Hepatocyte (in vitro differentiated cells): ENCODE results near the gene ARSA. TPM values are rescaled to one million over a fixed set of nuclear protein-coding genes. Genes with fewer than 3 reads are reported as not detected.

Source experiments
- DNase-seq: peaks from one replicate; pipeline ENCODE4 v3.0.0-alpha.2; 2016; ENCODE audit warnings: low spot score
- H2AFZ ChIP-seq: fragments of 200-600 bp; sonication (generic); 2 replicates; pipeline ENCODE4 v1.6.0; 2016; ENCODE audit warnings: antibody characterized with exemption, mild to moderate bottlenecking
- H3K27ac ChIP-seq: fragments of 200-600 bp; sonication (generic); 2 replicates; pipeline ENCODE4 v1.5.1; 2016; ENCODE audit warnings: mild to moderate bottlenecking
- H3K27me3 ChIP-seq: fragments of 200-600 bp; sonication (generic); 2 replicates; pipeline ENCODE4 v1.6.1; 2016
- H3K36me3 ChIP-seq: fragments of 200-600 bp; sonication (generic); replicated peaks from 2 replicates; pipeline ENCODE4 v1.5.1; 2016; ENCODE audit warnings: low read depth; ENCODE audit not compliant: insufficient read depth
- H3K4me1 ChIP-seq: fragments of 200-600 bp; sonication (generic); 2 replicates; pipeline ENCODE4 v1.5.1; 2016; ENCODE audit warnings: mild to moderate bottlenecking, moderate library complexity; ENCODE audit not compliant: insufficient read depth
- H3K4me2 ChIP-seq: fragments of 200-600 bp; sonication (generic); 2 replicates; pipeline ENCODE4 v1.6.0; 2016
- H3K4me3 ChIP-seq: fragments of 200-600 bp; sonication (generic); 2 replicates; pipeline ENCODE4 v1.5.1; 2016; ENCODE audit warnings: mild to moderate bottlenecking
- H3K79me2 ChIP-seq: fragments of 200-600 bp; sonication (generic); 2 replicates; pipeline ENCODE4 v1.6.0; 2017; ENCODE audit warnings: mild to moderate bottlenecking
- H3K9me2 ChIP-seq: fragments of 200-600 bp; sonication (generic); replicated peaks from 2 replicates; pipeline ENCODE4 v1.6.0; 2017; ENCODE audit warnings: mild to moderate bottlenecking; ENCODE audit not compliant: insufficient read depth
- H3K9me3 ChIP-seq: fragments of 200-600 bp; sonication (generic); 2 replicates; pipeline ENCODE4 v1.5.1; 2016; ENCODE audit warnings: low read depth, mild to moderate bottlenecking
- H4K20me1 ChIP-seq: fragments of 200-600 bp; sonication (generic); 2 replicates; pipeline ENCODE4 v1.6.0; 2016; ENCODE audit warnings: mild to moderate bottlenecking; ENCODE audit not compliant: insufficient read depth, poor library complexity, severe bottlenecking
- CTCF ChIP-seq: fragments of 200-600 bp; sonication (generic); IDR thresholded peaks from 2 replicates; pipeline ENCODE4 v1.5.1; 2016; ENCODE audit warnings: antibody characterized with exemption, mild to moderate bottlenecking; ENCODE audit not compliant: poor library complexity
- EZH2 ChIP-seq: fragments of 200-600 bp; sonication (generic); IDR thresholded peaks from 2 replicates; pipeline ENCODE4 v1.6.1; 2016; ENCODE audit warnings: antibody characterized with exemption, mild to moderate bottlenecking, borderline replicate concordance
- EZH2phosphoT487 ChIP-seq: fragments of 200-600 bp; sonication (generic); IDR thresholded peaks from one replicate; pipeline ENCODE4 v1.6.1; 2018; ENCODE audit warnings: antibody characterized with exemption, mild to moderate bottlenecking, low read depth, moderate library complexity; ENCODE audit not compliant: unreplicated experiment, severe bottlenecking
- WGBS: methylation state at CpG from one replicate; pipeline ENCODE4 v1.1.6; 2016; ENCODE audit warnings: low lambda C conversion rate; ENCODE audit errors: missing lambda C conversion rate; 5-methylcytosine and 5-hydroxymethylcytosine counted together
- polyA plus RNA-seq: library from polyadenylated mRNA; unstranded; fragments of >200 nt; fragmentation: Nextera tagmentation; extraction: Ambion mirVana; gene quantifications from 2 replicates; pipeline ENCODE4 v1.2.1, GENCODE V29; 2016
- total RNA-seq: library from RNA; depleted of rRNA; stranded (reverse); fragments of >200 nt; gene quantifications from 2 replicates; pipeline ENCODE4 v1.2.3, GENCODE V29; 2014

Gene ARSA
- total and polyA plus RNA-seq, 2 experiments from 2014 or later: 20.6 to 31.3 TPM

- H3K4me1 ChIP-seq: peaks cover 13% of the 10 kb centered on the region
- H3K4me2 ChIP-seq: no peak overlapping the region
- no peak overlapping the region for H3K27ac ChIP-seq
- no peaks in the 10 kb centered on the region for H3K36me3 ChIP-seq
- WGBS: 92% methylated on average over 8 of the region's 8 CpGs
- H4K20me1 ChIP-seq: no peaks in the 10 kb centered on the region
- no peaks in the 10 kb centered on the region for H3K27me3 ChIP-seq
- no peaks in the 10 kb centered on the region for H3K9me2 ChIP-seq
- no peak overlapping the region for H3K4me3 ChIP-seq
- no peaks in the 10 kb centered on the region for H3K9me3 ChIP-seq
- H3K79me2 ChIP-seq: peaks cover 18% of the 10 kb centered on the region
- DNase-seq: no peak
- H2AFZ ChIP-seq: no peak overlapping the region
- TF ChIP-seq CTCF (no peak), EZH2phosphoT487 (no peak), EZH2 (no peak)
Measured at GRCh38 chr22:50585781-50586180, 42.2 kb downstream of the ARSA start.

GRCh38 chr22:50585238-50585637, 42.7 kb downstream of the ARSA start:
- Histone ChIP-seq H3K9me3 (no peaks in the 10 kb centered on the region), H3K79me2 (peaks cover 18% of the 10 kb centered on the region), H3K36me3 (no peaks in the 10 kb centered on the region), H4K20me1 (no peaks in the 10 kb centered on the region), H3K27ac (no peak overlapping the region), H2AFZ (no peak overlapping the region), H3K4me2 (no peak overlapping the region), H3K9me2 (no peaks in the 10 kb centered on the region), H3K27me3 (no peaks in the 10 kb centered on the region), H3K4me1 (peaks cover 13% of the 10 kb centered on the region), H3K4me3 (no peak overlapping the region)
- TF ChIP-seq EZH2phosphoT487 (no peak), EZH2 (no peak), CTCF (no peak)
- DNase-seq: no peak
- WGBS: 95% methylated on average over 3 of the region's 3 CpGs

- Histone ChIP-seq H3K79me2 (peaks cover 18% of the 10 kb centered on the region), H3K36me3 (no peaks in the 10 kb centered on the region), H3K4me2 (peak overlapping the region; percentile 81), H3K27ac (no peak overlapping the region), H3K27me3 (no peaks in the 10 kb centered on the region), H3K4me1 (peaks cover 13% of the 10 kb centered on the region), H2AFZ (no peak overlapping the region), H3K9me3 (no peaks in the 10 kb centered on the region), H3K4me3 (no peak overlapping the region), H3K9me2 (no peaks in the 10 kb centered on the region), H4K20me1 (no peaks in the 10 kb centered on the region)
- no peak for DNase-seq
- TF ChIP-seq EZH2phosphoT487: no peak
- no peak for TF ChIP-seq CTCF
- no peak for TF ChIP-seq EZH2
- WGBS: 90% methylated on average over 21 of the region's 23 CpGs
Measured at GRCh38 chr22:50584106-50585096, 43.6 kb downstream of the ARSA start.
